Fibroblast of lung (primary cell): Measurements from ENCODE around the gene WDR90. TPM values are rescaled to one million over a fixed set of nuclear protein-coding genes. Genes with fewer than 3 reads are reported as not detected.

ENCODE experiments used
- DNase-seq, 2 donors: peaks; one replicate each; pipeline versions ENCODE4 v3.0.0 to v3.0.0-alpha.2; 2010; ENCODE audit warnings: low read depth in 2 of 2
- H2AFZ ChIP-seq: 2 replicates; pipeline ENCODE4 v1.5.1; 2012; ENCODE audit warnings: low read length, control low read depth, inconsistent platforms
- H3K27ac ChIP-seq: 2 replicates; pipeline ENCODE4 v1.5.1; 2011; ENCODE audit warnings: low read length, control low read depth; ENCODE audit not compliant: insufficient read depth
- H3K27me3 ChIP-seq: 2 replicates; pipeline ENCODE4 v1.5.1; 2011; ENCODE audit warnings: mild to moderate bottlenecking, low read length; ENCODE audit not compliant: control insufficient read depth, insufficient read depth
- H3K36me3 ChIP-seq: 2 replicates; pipeline ENCODE4 v1.5.1; 2011; ENCODE audit warnings: low read length; ENCODE audit not compliant: control insufficient read depth, insufficient read depth
- H3K4me1 ChIP-seq: 2 replicates; pipeline ENCODE4 v1.5.1; 2011; ENCODE audit warnings: low read length; ENCODE audit not compliant: control insufficient read depth, insufficient read depth; ENCODE audit errors: extremely low read depth
- H3K4me2 ChIP-seq: 2 replicates; pipeline ENCODE4 v1.5.1; 2011; ENCODE audit warnings: low read length, control low read depth; ENCODE audit not compliant: insufficient read depth; ENCODE audit errors: extremely low read depth
- H3K4me3 ChIP-seq, 4 experiments: fragments of 200-600 bp in 1 of 4; sonication (generic) in 1 of 4; replicated peaks in 1 of 4; 2 replicates each; pipeline ENCODE4 v1.5.1; 2011 to 2016; ENCODE audit warnings: low read length in 4 of 4, low read depth in 3 of 4, mild to moderate bottlenecking in 3 of 4, control low read depth in 2 of 4, inconsistent platforms in 1 of 4, mixed read lengths in 1 of 4; ENCODE audit not compliant: insufficient read depth in 1 of 4; ENCODE audit errors: control extremely low read depth in 1 of 4
- H3K79me2 ChIP-seq: 2 replicates; pipeline ENCODE4 v1.5.1; 2012; ENCODE audit warnings: mild to moderate bottlenecking, low read length, inconsistent platforms; ENCODE audit not compliant: control insufficient read depth, insufficient read depth
- H3K9ac ChIP-seq: 2 replicates; pipeline ENCODE4 v1.5.1; 2011; ENCODE audit warnings: mild to moderate bottlenecking, low read length, control low read depth; ENCODE audit not compliant: insufficient read depth
- H3K9me3 ChIP-seq: 2 replicates; pipeline ENCODE4 v1.5.1; 2012; ENCODE audit warnings: low read depth, low read length; ENCODE audit not compliant: control insufficient read depth, insufficient read depth
- H4K20me1 ChIP-seq: 2 replicates; pipeline ENCODE4 v1.5.1; 2011; ENCODE audit warnings: low read length; ENCODE audit not compliant: control insufficient read depth, insufficient read depth; ENCODE audit errors: extremely low read depth
- EZH2 ChIP-seq: IDR thresholded peaks from 2 replicates; pipeline ENCODE4 v1.5.1; 2012; ENCODE audit warnings: low read length, control low read depth, mild to moderate bottlenecking; ENCODE audit errors: missing control alignments
- polyA plus RNA-seq, 2 donors: library from polyadenylated mRNA; depleted of rRNA in 1 of 2; stranded (reverse) in 1 of 2; unstranded in 1 of 2; fragments of >200 nt; gene quantifications; 2 replicates each; pipeline ENCODE4 v1.2.1, GENCODE V29; 2011 to 2012; ENCODE audit warnings: missing spikeins in 1 of 2
- total RNA-seq: library from RNA; depleted of rRNA; stranded (reverse); fragments of >200 nt; gene quantifications from 2 replicates; pipeline ENCODE4 v1.2.1, GENCODE V29; 2014
- TF ChIP-seq, protein P1 (sequence below), 2 donors: IDR thresholded peaks in 1 of 2; conservative IDR thresholded peaks in 1 of 2; 1 replicate in 1 of 2; 2 replicates in 1 of 2; pipeline ENCODE4 v1.5.1; 2011 to 2012; ENCODE audit warnings: low read length in 2 of 2, control low read depth in 1 of 2, inconsistent platforms in 1 of 2, low read depth in 1 of 2, mild to moderate bottlenecking in 1 of 2

WDR90 gene
- total and polyA plus RNA-seq, 2 donors (not counting 1 experiment from before 2014, with no cell fraction given) = 2.9 to 4.8 TPM

- Histone ChIP-seq H3K4me3 (no peak overlapping the region), H3K27ac (no peak overlapping the region), H2AFZ (no peak overlapping the region), H3K9me3 (no peaks in the 10 kb centered on the region), H3K4me1 (peaks cover 14% of the 10 kb centered on the region), H3K27me3 (no peaks in the 10 kb centered on the region), H4K20me1 (no peaks in the 10 kb centered on the region), H3K79me2 (peaks cover 13% of the 10 kb centered on the region), H3K36me3 (peaks cover 16% of the 10 kb centered on the region), H3K9ac (no peak overlapping the region), H3K4me2 (no peak overlapping the region)
- DNase-seq = no peak
- TF ChIP-seq, protein P1, sequence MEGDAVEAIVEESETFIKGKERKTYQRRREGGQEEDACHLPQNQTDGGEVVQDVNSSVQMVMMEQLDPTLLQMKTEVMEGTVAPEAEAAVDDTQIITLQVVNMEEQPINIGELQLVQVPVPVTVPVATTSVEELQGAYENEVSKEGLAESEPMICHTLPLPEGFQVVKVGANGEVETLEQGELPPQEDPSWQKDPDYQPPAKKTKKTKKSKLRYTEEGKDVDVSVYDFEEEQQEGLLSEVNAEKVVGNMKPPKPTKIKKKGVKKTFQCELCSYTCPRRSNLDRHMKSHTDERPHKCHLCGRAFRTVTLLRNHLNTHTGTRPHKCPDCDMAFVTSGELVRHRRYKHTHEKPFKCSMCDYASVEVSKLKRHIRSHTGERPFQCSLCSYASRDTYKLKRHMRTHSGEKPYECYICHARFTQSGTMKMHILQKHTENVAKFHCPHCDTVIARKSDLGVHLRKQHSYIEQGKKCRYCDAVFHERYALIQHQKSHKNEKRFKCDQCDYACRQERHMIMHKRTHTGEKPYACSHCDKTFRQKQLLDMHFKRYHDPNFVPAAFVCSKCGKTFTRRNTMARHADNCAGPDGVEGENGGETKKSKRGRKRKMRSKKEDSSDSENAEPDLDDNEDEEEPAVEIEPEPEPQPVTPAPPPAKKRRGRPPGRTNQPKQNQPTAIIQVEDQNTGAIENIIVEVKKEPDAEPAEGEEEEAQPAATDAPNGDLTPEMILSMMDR (conservative IDR thresholded peaks at IDR 0.05 in 1 of 2, IDR thresholded peaks at IDR 0.05 in 1 of 2; ENCODE audit: low read depth in 1 of 2, low read length in 2 of 2) = no peak
- TF ChIP-seq EZH2 = no peak
Measured at GRCh38 chr16:676913-677312, 27.7 kb downstream of the WDR90 start.

DNA sequence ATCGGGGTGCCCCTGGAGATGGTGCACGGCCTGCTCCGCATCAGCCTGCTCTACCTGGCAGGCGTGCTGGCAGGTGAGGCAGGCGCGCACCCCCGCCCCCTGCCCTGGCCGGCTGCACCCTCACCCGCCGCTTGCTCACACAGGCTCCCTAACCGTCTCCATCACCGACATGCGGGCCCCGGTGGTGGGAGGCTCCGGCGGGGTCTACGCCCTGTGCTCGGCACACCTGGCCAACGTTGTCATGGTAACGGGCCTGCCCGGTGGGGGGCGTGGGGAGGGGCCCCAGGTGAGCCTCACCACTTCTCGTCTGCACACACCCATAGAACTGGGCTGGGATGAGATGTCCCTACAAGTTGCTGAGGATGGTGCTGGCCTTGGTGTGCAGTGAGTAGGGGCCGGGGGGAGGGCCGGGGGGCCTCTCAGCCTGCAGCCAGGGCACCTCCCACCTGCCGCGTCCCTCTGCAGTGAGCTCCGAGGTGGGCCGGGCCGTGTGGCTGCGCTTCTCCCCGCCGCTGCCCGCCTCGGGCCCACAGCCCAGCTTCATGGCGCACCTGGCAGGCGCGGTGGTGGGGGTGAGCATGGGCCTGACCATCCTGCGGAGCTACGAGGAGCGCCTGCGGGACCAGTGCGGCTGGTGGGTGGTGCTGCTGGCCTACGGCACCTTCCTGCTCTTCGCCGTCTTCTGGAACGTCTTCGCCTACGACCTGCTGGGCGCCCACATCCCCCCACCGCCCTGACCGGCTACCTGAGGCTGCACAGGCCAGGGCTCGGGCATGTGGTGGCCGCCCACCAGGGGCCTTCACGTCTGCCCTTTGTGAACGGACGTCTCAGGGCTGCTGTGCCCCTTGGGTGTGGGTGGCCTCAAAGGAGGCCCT, 28.4 kb downstream of the WDR90 start:
- H3K36me3 ChIP-seq = peaks cover 16% of the 10 kb centered on the region
- TF ChIP-seq, protein P1 (conservative IDR thresholded peaks at IDR 0.05 in 1 of 2, IDR thresholded peaks at IDR 0.05 in 1 of 2; ENCODE audit: low read depth in 1 of 2, low read length in 2 of 2) = no peak
- TF ChIP-seq EZH2 = no peak
- H3K4me1 ChIP-seq = peaks cover 16% of the 10 kb centered on the region
- H3K27ac ChIP-seq = no peak overlapping the region
- H2AFZ ChIP-seq = no peak overlapping the region
- no peak overlapping the region for H3K4me2 ChIP-seq
- no peak overlapping the region for H3K9ac ChIP-seq
- DNase-seq = no peak
- H3K27me3 ChIP-seq = no peaks in the 10 kb centered on the region
- H3K79me2 ChIP-seq = peaks cover 19% of the 10 kb centered on the region
- no peaks in the 10 kb centered on the region for H3K9me3 ChIP-seq
- no peak overlapping the region for H3K4me3 ChIP-seq
- no peaks in the 10 kb centered on the region for H4K20me1 ChIP-seq

DNA sequence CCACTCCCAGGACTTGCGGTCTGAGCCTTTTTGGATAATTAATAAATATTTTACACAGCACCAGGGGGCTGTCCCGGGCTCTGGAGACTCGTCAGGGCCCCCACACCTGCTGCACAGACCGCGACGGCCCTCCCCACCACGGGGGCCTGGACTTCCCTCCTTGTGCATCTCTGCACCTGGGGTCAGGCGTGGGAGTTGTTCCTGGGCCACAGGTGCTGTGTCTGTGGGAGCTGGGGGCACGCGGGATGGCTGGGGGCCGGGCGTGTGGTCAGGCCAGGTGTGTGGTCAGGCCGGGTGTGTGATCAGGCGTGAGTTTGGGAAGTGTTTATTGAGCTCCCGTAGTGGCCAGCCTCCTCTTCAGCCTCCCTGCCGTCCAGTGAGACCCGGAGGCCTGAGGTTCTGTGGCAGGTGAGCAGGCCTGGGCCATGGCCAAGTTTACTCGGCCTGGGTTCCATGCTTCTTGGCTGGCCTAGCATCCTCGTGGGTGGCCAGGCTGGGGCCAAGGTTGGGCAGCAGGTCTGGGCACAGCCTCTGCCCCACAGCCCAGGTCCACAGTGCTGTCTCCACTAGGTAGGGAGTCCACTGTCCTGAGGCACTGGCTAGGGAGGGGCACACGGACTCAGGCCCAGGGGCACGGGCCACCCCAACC, 29.2 kb downstream of the WDR90 start:
- no peak overlapping the region for H3K4me3 ChIP-seq
- H2AFZ ChIP-seq = no peak overlapping the region
- no peak overlapping the region for H3K4me2 ChIP-seq
- no peak overlapping the region for H3K9ac ChIP-seq
- DNase-seq = no peak
- H3K79me2 ChIP-seq = peaks cover 26% of the 10 kb centered on the region
- H3K4me1 ChIP-seq = peaks cover 18% of the 10 kb centered on the region
- H3K27ac ChIP-seq = no peak overlapping the region
- no peaks in the 10 kb centered on the region for H3K9me3 ChIP-seq
- H3K36me3 ChIP-seq = peaks cover 19% of the 10 kb centered on the region
- H4K20me1 ChIP-seq = no peaks in the 10 kb centered on the region
- no peak for TF ChIP-seq EZH2
- TF ChIP-seq, protein P1 (conservative IDR thresholded peaks at IDR 0.05 in 1 of 2, IDR thresholded peaks at IDR 0.05 in 1 of 2; ENCODE audit: low read depth in 1 of 2, low read length in 2 of 2) = no peak
- no peaks in the 10 kb centered on the region for H3K27me3 ChIP-seq
